Right lobe of liver (tissue), 6 donors: ENCODE measurements around the gene ADAT1. TPM values are rescaled to one million over a fixed set of nuclear protein-coding genes. Genes with fewer than 3 reads are reported as not detected.
"Not testable (repeated sequence)": the region's sequence is repeated elsewhere in the genome, so short reads cannot be mapped to it uniquely, and the experiment has no call there.

Experiments
- ATAC-seq, 4 donors: fragments of 200-7000 bp; cut with Tn5 transposase; one replicate each; pipeline ENCODE4 v1.9.1; 2020; ENCODE audit warnings: mild to moderate bottlenecking in 4 of 4, moderate library complexity in 4 of 4
- DNase-seq, 3 donors: peaks; one replicate each; pipeline ENCODE4 v3.0.0-alpha.2; 2020
- H3K27ac ChIP-seq, 3 donors: fragments of 200-600 bp; one replicate each; pipeline ENCODE4 v1.8.0; 2022
- H3K27me3 ChIP-seq, 2 donors: fragments of 200-600 bp; one replicate each; pipeline ENCODE4 v1.8.0; 2022
- H3K36me3 ChIP-seq, 4 donors: fragments of 200-600 bp; sonication (generic) in 1 of 4; one replicate each; pipeline versions ENCODE4 v1.5.1 to v1.8.0; 2017 to 2022; ENCODE audit warnings: control low read depth in 1 of 4
- H3K4me1 ChIP-seq, 4 donors: fragments of 200-600 bp; sonication (generic) in 1 of 4; one replicate each; pipeline versions ENCODE4 v1.5.1 to v1.8.0; 2017 to 2022; ENCODE audit warnings: control low read depth in 1 of 4
- H3K4me3 ChIP-seq, 3 donors: fragments of 200-600 bp; one replicate each; pipeline ENCODE4 v1.8.0; 2022
- H3K9me3 ChIP-seq, 4 donors: fragments of 200-600 bp; sonication (generic) in 1 of 4; one replicate each; pipeline versions ENCODE4 v1.5.1 to v1.8.0; 2017 to 2022; ENCODE audit warnings: control low read depth in 1 of 4
- POLR2A ChIP-seq: fragments of 450-650 bp; IDR thresholded peaks from one replicate; pipeline ENCODE4 v1.6.1; 2017; ENCODE audit warnings: antibody characterized with exemption, mild to moderate bottlenecking
- WGBS: methylation state at CpG from one replicate; pipeline ENCODE4 v1.1.6; 2018; ENCODE audit warnings: low coverage, low lambda C conversion rate; ENCODE audit not compliant: insufficient coverage; ENCODE audit errors: missing lambda C conversion rate; 5-methylcytosine and 5-hydroxymethylcytosine counted together
- intact Hi-C, 2 donors: fragments of 100-400 bp; cut with DNase I; formaldehyde crosslinking; loops; one replicate each; pipeline versions ENCODE4 v1.11.2 to v1.14.1; 2022
- total RNA-seq, 6 experiments: library from RNA; depleted of rRNA in 2 of 6; stranded (reverse); fragments of >200 nt in 2 of 6; fragmentation: NEBNext Ultra II Directional in 3 of 6; extraction: Animal tissue kit (Norgen Biotek cat#: 25700) in 3 of 6; gene quantifications; one replicate each; pipeline versions ENCODE4 v1.1.0 to v1.2.4, GENCODE V29; 2016 to 2023
- TF ChIP-seq, protein P1 (sequence below), 4 donors: fragments of 200-600 bp in 3 of 4; fragments of 450-650 bp in 1 of 4; IDR thresholded peaks; one replicate each; pipeline versions ENCODE4 v1.5.1 to v1.8.0; 2016 to 2022; ENCODE audit warnings: antibody characterized with exemption in 4 of 4, mild to moderate bottlenecking in 2 of 4
- donor health status: DM: no; HTN: yes; CAD: no.
- donor health status: DM: no; HTN: no; CAD: no.
- donor health status: DM: no; HTN: no; CAD: no.
- donor health status: DM: no; HTN: yes; CAD: no.
- donor health status: DM: no; HTN: yes; CAD: no.

The ADAT1 gene
- total RNA-seq, 6 experiments from 2014 or later, result 17.7 to 29.7 (median 20.7) TPM

GRCh38 chr16:75593308-75593707 is 29.8 kb downstream of the ADAT1 start:
- H3K9me3 ChIP-seq, result no peaks in the 10 kb centered on the region
- no peaks in the 10 kb centered on the region for H3K27me3 ChIP-seq
- no peak for ATAC-seq

DNA sequence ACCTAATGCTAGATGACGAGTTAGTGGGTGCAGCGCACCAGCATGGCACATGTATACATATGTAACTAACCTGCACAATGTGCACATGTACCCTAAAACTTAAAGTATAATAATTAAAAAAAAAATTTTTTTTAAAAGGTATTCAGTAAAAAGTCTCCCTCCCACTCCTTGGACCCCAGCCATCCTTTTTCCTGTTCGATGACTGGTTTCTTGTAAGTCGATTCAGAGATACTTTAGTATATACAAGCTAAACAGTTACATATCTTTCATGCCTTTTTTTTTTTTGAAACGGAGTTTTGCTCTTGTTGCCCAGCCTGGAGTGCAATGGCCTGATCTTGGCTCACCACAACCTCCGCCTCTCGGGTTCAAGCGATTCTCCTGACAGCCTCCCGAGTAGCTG is 31.2 kb downstream of the ADAT1 start:
- H3K36me3 ChIP-seq, ATAC-seq, H3K27ac ChIP-seq, H3K4me1 ChIP-seq, H3K27me3 ChIP-seq, DNase-seq, H3K9me3 ChIP-seq, intact Hi-C loops, H3K4me3 ChIP-seq: not testable (repeated sequence)
- 59% methylated on average over 7 of the region's 9 CpGs for WGBS

More at GRCh38 chr16:75593308-75593707, 29.8 kb downstream of the ADAT1 start:
- no peak overlapping the region for H3K27ac ChIP-seq
- WGBS, result 76% methylated on average over 4 of the region's 6 CpGs
- H3K4me3 ChIP-seq, result no peak overlapping the region
- no peak for TF ChIP-seq POLR2A
- TF ChIP-seq, protein P1, sequence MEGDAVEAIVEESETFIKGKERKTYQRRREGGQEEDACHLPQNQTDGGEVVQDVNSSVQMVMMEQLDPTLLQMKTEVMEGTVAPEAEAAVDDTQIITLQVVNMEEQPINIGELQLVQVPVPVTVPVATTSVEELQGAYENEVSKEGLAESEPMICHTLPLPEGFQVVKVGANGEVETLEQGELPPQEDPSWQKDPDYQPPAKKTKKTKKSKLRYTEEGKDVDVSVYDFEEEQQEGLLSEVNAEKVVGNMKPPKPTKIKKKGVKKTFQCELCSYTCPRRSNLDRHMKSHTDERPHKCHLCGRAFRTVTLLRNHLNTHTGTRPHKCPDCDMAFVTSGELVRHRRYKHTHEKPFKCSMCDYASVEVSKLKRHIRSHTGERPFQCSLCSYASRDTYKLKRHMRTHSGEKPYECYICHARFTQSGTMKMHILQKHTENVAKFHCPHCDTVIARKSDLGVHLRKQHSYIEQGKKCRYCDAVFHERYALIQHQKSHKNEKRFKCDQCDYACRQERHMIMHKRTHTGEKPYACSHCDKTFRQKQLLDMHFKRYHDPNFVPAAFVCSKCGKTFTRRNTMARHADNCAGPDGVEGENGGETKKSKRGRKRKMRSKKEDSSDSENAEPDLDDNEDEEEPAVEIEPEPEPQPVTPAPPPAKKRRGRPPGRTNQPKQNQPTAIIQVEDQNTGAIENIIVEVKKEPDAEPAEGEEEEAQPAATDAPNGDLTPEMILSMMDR (IDR thresholded peaks at IDR 0.05), result no peak
- peaks cover 0 to 1% (median 0%) of the 10 kb centered on the region in 4 donors for H3K36me3 ChIP-seq
- intact Hi-C loops, result no loop called here
- DNase-seq, result no peak
- H3K4me1 ChIP-seq, result no peaks in the 10 kb centered on the region

DNA sequence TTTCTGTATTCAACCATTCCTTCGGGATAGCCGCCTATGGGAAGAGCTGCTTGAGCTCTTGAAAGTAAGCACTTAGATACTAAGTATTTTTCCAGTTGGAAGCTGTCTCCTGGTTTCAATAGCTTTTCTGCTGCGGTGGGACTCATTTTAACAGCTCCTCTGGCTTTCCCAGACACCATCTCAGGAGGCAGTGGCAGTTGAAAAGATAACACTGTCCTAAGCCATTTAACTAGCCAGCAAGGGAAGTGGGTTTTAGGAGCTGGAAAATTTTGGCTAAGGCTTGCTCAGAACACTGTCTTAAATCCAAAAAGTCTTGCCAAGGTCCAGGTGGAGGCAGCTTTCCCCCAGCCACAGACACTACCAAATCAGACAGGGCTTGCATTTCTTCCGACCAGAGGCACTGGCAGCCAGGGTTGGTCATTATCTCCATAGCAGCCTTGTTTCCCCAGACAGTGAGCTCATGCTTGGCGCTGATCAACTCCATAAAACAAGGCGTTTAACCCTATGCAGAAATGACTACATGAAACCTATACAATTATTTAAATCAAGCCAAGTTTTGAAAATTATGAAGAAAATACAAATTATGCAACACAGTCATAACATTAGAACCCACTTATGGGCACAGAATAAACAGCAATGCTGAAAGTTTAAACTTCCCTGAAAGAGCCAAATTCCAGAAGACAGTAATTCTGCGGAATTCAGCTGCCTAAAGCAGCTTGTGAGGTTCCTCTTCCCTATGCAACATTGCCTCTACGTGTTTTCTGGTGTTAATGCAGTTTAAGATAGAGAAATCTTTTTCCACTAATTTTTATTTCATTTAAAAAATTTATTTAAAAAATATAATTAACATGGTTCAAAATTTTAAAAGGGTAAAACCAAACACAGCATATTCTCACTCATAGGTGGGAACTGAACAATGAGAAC is 31.9 kb downstream of the ADAT1 start:
- no peak for DNase-seq
- WGBS, result 78% methylated on average over 7 of the region's 8 CpGs

DNA sequence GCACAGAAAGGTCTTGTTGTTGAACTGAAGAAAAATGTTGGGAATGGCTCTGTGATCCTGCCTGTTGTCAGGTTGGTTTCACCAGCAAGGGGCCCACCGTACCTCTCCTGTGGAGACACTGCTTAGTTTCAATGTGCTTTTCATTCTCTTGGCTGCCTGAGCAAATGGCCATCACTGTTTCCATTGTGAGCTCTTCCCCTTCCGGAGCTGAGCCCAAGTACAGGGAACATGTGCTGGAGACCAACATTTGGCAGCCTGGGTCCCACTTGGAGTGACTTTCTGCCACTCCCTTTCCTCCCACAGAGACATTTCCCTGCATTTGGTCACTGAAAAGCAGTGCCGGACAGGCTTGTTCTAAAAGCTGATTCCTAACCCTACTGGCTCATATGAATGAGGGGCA is 33.8 kb downstream of the ADAT1 start:
- ATAC-seq (no peak), DNase-seq (no peak)
- no peaks in the 10 kb centered on the region for H3K36me3 ChIP-seq
- TF ChIP-seq POLR2A, result no peak
- TF ChIP-seq, protein P1 (IDR thresholded peaks at IDR 0.05), result no peak
- no peaks in the 10 kb centered on the region for H3K4me1 ChIP-seq
- H3K27me3 ChIP-seq, result no peaks in the 10 kb centered on the region
- intact Hi-C loops, result no loop called here
- no peaks in the 10 kb centered on the region for H3K9me3 ChIP-seq
- no peak overlapping the region for H3K27ac ChIP-seq
- H3K4me3 ChIP-seq, result no peak overlapping the region
- WGBS, result 69% methylated on average over 3 of the region's 3 CpGs

More for the DNA sequence above, 31.9 kb downstream of the ADAT1 start:
- no peaks in the 10 kb centered on the region for H3K4me1 ChIP-seq
- H3K36me3 ChIP-seq, result no peaks in the 10 kb centered on the region
- intact Hi-C loops, result no loop called here
- no peaks in the 10 kb centered on the region for H3K27me3 ChIP-seq
- H3K27ac ChIP-seq, result peak overlapping the region in 1 of 3 donors; percentile 23
- no peak overlapping the region for H3K4me3 ChIP-seq
- ATAC-seq, result no peak
- H3K9me3 ChIP-seq, result no peaks in the 10 kb centered on the region
- TF ChIP-seq, protein P1 (IDR thresholded peaks at IDR 0.05), result peak in 1 of 4 donors; percentile 3
- TF ChIP-seq POLR2A, result no peak

DNA sequence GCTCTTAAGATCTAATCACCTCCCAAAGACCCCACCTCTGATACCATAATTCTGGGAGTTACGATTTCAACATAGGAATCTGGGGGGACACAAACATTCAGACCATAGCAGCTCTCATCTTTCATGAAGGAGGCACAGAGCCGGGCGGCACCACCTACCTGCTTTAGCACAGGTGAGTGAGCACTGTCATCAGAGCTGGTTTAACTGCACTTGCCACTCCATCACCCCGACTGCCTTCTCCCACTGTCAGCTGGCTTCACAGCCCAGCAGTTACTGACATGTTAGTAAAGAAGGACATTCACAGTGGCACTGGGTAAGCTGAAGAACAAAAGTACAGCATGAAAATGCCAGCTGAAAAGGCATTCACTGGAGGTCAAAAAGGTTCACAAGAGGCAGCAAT is 34.4 kb downstream of the ADAT1 start:
- no peaks in the 10 kb centered on the region for H3K27me3 ChIP-seq
- ATAC-seq (no peak), DNase-seq (no peak)
- intact Hi-C loops, result no loop called here
- no peaks in the 10 kb centered on the region for H3K9me3 ChIP-seq
- TF ChIP-seq POLR2A, result no peak
- TF ChIP-seq, protein P1 (IDR thresholded peaks at IDR 0.05), result no peak
- no peaks in the 10 kb centered on the region for H3K4me1 ChIP-seq
- WGBS, result 92% methylated on average over 3 of the region's 4 CpGs
- H3K36me3 ChIP-seq, result no peaks in the 10 kb centered on the region
- no peak overlapping the region for H3K27ac ChIP-seq
- no peak overlapping the region for H3K4me3 ChIP-seq
